HCT116 (cell line): ENCODE data around the gene CDYL2.

ENCODE experiments used
- POLR2A ChIP-seq: IDR thresholded peaks from 2 replicates; pipeline ENCODE4 v1.7.0; 2011; ENCODE audit warnings: borderline replicate concordance; ENCODE audit not compliant: insufficient read depth, insufficient read length; ENCODE audit errors: extremely low read depth
- POLR2AphosphoS5 ChIP-seq: IDR thresholded peaks from 2 replicates; pipeline ENCODE4 v1.6.1; 2011; ENCODE audit warnings: mild to moderate bottlenecking, low read depth, low read length, moderate library complexity
- SIN3A ChIP-seq: IDR thresholded peaks from 2 replicates; pipeline ENCODE4 v1.6.1; 2012; ENCODE audit warnings: low read depth
- SP1 ChIP-seq: IDR thresholded peaks from 2 replicates; pipeline ENCODE4 v1.6.1; 2012; ENCODE audit warnings: low read depth
- SRF ChIP-seq: IDR thresholded peaks from 2 replicates; pipeline ENCODE4 v1.6.1; 2012; ENCODE audit warnings: low read depth
- TF ChIP-seq, protein P1 (sequence below), 3 experiments: fragments of 200-600 bp in 1 of 3; sonication (generic) in 1 of 3; IDR thresholded peaks in 2 of 3; conservative IDR thresholded peaks in 1 of 3; 2 replicates each; pipeline ENCODE4 v1.5.1; 2012 to 2017; ENCODE audit warnings: low read depth in 2 of 3, low read length in 2 of 3, antibody characterized with exemption in 1 of 3, borderline replicate concordance in 1 of 3, control low read depth in 1 of 3, mild to moderate bottlenecking in 1 of 3, mixed read lengths in 1 of 3, mixed run types in 1 of 3, moderate library complexity in 1 of 3; ENCODE audit not compliant: insufficient read depth in 1 of 3
- TF ChIP-seq, protein P2 (sequence below): IDR thresholded peaks from 2 replicates; pipeline ENCODE4 v1.6.1; 2011; ENCODE audit warnings: mild to moderate bottlenecking, low read length, moderate library complexity; ENCODE audit not compliant: insufficient replicate concordance; ENCODE audit errors: extremely low read depth

DNA sequence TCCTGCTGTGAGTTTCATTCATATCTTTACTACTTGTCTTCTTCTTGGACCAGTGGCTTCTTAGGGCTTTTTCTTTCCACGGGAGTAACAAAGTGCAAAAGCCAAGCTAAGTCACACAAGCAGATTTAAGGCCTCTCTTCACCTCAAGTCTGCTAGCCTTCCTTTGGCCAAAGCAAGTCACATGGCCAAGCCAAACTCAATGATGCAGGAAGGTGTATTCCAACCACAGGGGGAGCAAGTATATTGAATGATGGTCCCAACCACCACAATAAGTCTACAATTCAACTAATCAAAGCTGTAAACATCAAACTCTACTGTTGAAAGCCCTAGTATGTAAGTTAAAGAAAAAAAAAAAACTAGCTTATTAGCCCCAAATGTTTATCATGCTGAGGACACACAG lies 44.5 kb upstream of the CDYL2 start:
- TF ChIP-seq SIN3A = no peak
- TF ChIP-seq, protein P1, sequence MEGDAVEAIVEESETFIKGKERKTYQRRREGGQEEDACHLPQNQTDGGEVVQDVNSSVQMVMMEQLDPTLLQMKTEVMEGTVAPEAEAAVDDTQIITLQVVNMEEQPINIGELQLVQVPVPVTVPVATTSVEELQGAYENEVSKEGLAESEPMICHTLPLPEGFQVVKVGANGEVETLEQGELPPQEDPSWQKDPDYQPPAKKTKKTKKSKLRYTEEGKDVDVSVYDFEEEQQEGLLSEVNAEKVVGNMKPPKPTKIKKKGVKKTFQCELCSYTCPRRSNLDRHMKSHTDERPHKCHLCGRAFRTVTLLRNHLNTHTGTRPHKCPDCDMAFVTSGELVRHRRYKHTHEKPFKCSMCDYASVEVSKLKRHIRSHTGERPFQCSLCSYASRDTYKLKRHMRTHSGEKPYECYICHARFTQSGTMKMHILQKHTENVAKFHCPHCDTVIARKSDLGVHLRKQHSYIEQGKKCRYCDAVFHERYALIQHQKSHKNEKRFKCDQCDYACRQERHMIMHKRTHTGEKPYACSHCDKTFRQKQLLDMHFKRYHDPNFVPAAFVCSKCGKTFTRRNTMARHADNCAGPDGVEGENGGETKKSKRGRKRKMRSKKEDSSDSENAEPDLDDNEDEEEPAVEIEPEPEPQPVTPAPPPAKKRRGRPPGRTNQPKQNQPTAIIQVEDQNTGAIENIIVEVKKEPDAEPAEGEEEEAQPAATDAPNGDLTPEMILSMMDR (IDR thresholded peaks at IDR 0.05 in 2 of 3, conservative IDR thresholded peaks at IDR 0.05 in 1 of 3; ENCODE audit: borderline replicate concordance in 1 of 3, insufficient read depth in 1 of 3, low read depth in 2 of 3, low read length in 2 of 3) = no peak; a peak in 1 of 6 replicates
- no peak for TF ChIP-seq POLR2AphosphoS5
- TF ChIP-seq POLR2A = no peak
- no peak for TF ChIP-seq SRF
- TF ChIP-seq, protein P2, sequence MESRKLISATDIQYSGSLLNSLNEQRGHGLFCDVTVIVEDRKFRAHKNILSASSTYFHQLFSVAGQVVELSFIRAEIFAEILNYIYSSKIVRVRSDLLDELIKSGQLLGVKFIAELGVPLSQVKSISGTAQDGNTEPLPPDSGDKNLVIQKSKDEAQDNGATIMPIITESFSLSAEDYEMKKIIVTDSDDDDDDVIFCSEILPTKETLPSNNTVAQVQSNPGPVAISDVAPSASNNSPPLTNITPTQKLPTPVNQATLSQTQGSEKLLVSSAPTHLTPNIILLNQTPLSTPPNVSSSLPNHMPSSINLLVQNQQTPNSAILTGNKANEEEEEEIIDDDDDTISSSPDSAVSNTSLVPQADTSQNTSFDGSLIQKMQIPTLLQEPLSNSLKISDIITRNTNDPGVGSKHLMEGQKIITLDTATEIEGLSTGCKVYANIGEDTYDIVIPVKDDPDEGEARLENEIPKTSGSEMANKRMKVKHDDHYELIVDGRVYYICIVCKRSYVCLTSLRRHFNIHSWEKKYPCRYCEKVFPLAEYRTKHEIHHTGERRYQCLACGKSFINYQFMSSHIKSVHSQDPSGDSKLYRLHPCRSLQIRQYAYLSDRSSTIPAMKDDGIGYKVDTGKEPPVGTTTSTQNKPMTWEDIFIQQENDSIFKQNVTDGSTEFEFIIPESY = no peak
- TF ChIP-seq SP1 = no peak
